SK-N-SH (cell line): Measurements from ENCODE around the gene MRGPRX1. TPM values are rescaled to one million over a fixed set of nuclear protein-coding genes. Genes with fewer than 3 reads are reported as not detected.

Experiments used
- CTCF ChIA-PET: fragments of 300-600, 350-600 bp; formaldehyde crosslinking; extraction: SDS; loops from one replicate; lab custom pipeline; 2021; lab: Yijun Ruan, JAX
- POLR2A ChIA-PET: fragments of 350-600 bp; sonication (Branson Sonifier 250); formaldehyde crosslinking; extraction: SDS; loops from one replicate; lab custom pipeline; 2020; ENCODE audit warnings: antibody characterized with exemption, inconsistent platforms; lab: Yijun Ruan, JAX
- DNase-seq: peaks from one replicate; pipeline ENCODE4 v3.0.0; 2012
- H2AFZ ChIP-seq: fragments of 200-600 bp; sonication (generic); 2 replicates; pipeline ENCODE4 v1.8.1; 2016; ENCODE audit warnings: antibody characterized with exemption, mild to moderate bottlenecking, low read depth
- H3F3A ChIP-seq: fragments of 200-600 bp; sonication (generic); replicated peaks from 2 replicates; pipeline ENCODE3; 2016; ENCODE audit warnings: antibody characterized with exemption, mild to moderate bottlenecking; ENCODE audit not compliant: insufficient read depth
- H3K27ac ChIP-seq, 2 experiments: fragments of 200-500 bp in 1 of 2; fragments of 200-600 bp in 1 of 2; sonication (Bioruptor generic) in 1 of 2; sonication (generic), shearing (Covaris generic) in 1 of 2; 2 replicates each; pipeline versions ENCODE4 v1.5.1 to v1.6.1; 2014 to 2016; ENCODE audit warnings: low read depth in 2 of 2, inconsistent platforms in 1 of 2, low read length in 1 of 2, mild to moderate bottlenecking in 1 of 2, mixed read lengths in 1 of 2
- H3K27me3 ChIP-seq: fragments of 200-600 bp; sonication (generic), shearing (Covaris generic); 2 replicates; pipeline ENCODE4 v1.6.1; 2016; ENCODE audit warnings: mixed run types; ENCODE audit not compliant: insufficient read depth
- H3K36me3 ChIP-seq, 2 experiments: fragments of 200-500 bp in 1 of 2; fragments of 200-600 bp in 1 of 2; sonication (Bioruptor generic) in 1 of 2; sonication (generic) in 1 of 2; replicated peaks in 1 of 2; 2 replicates each; pipeline versions ENCODE3 to v1.5.1; 2014 to 2016; ENCODE audit warnings: low read length in 1 of 2, mild to moderate bottlenecking in 1 of 2; ENCODE audit not compliant: insufficient read depth in 2 of 2, control insufficient read depth in 1 of 2
- H3K4me1 ChIP-seq, 2 experiments: fragments of 200-500 bp in 1 of 2; fragments of 200-600 bp in 1 of 2; sonication (Bioruptor generic) in 1 of 2; sonication (generic), shearing (Covaris generic) in 1 of 2; 2 replicates each; pipeline versions ENCODE4 v1.5.1 to v1.6.1; 2014 to 2016; ENCODE audit warnings: low read depth in 1 of 2, low read length in 1 of 2, mixed run types in 1 of 2; ENCODE audit not compliant: insufficient read depth in 2 of 2, control insufficient read depth in 1 of 2
- H3K4me2 ChIP-seq: fragments of 200-600 bp; sonication (generic), shearing (Covaris generic); 2 replicates; pipeline ENCODE4 v1.6.1; 2017; ENCODE audit warnings: mixed run types
- H3K4me3 ChIP-seq, 2 experiments: fragments of 200-500 bp in 1 of 2; fragments of 200-600 bp in 1 of 2; sonication (Bioruptor generic) in 1 of 2; sonication (generic), shearing (Covaris generic) in 1 of 2; 2 replicates each; pipeline versions ENCODE4 v1.5.1 to v1.8.1; 2014 to 2016; ENCODE audit warnings: low read depth in 2 of 2, inconsistent platforms in 1 of 2, low read length in 1 of 2, mild to moderate bottlenecking in 1 of 2, mixed read lengths in 1 of 2, moderate library complexity in 1 of 2
- H3K79me2 ChIP-seq: fragments of 200-600 bp; sonication (generic); 2 replicates; pipeline ENCODE4 v1.8.1; 2017; ENCODE audit warnings: mild to moderate bottlenecking; ENCODE audit not compliant: insufficient read depth
- H3K9ac ChIP-seq: fragments of 200-600 bp; sonication (generic); 2 replicates; pipeline ENCODE4 v1.6.1; 2017; ENCODE audit warnings: mixed run types
- H3K9me2 ChIP-seq: fragments of 200-600 bp; sonication (generic); 2 replicates; pipeline ENCODE4 v1.6.1; 2017; ENCODE audit warnings: mixed run types
- H3K9me3 ChIP-seq: fragments of 200-600 bp; sonication (generic); 2 replicates; pipeline ENCODE4 v1.6.1; 2017; ENCODE audit warnings: mixed run types, mild to moderate bottlenecking, moderate library complexity
- H4K20me1 ChIP-seq: fragments of 200-600 bp; sonication (generic); 2 replicates; pipeline ENCODE4 v1.6.1; 2017; ENCODE audit warnings: mild to moderate bottlenecking, mixed run types; ENCODE audit not compliant: insufficient read depth
- ELF1 ChIP-seq: IDR thresholded peaks from 2 replicates; pipeline ENCODE4 v1.4.0; 2012
- EZH2phosphoT487 ChIP-seq: fragments of 200-600 bp; sonication (generic); IDR thresholded peaks from 2 replicates; pipeline ENCODE4 v1.6.1; 2017; ENCODE audit warnings: low read depth, mixed run types, mild to moderate bottlenecking, antibody characterized with exemption, moderate library complexity, borderline replicate concordance
- FOSL2 ChIP-seq: IDR thresholded peaks from 2 replicates; pipeline ENCODE4 v1.4.0; 2012; ENCODE audit warnings: low read depth, mild to moderate bottlenecking, moderate library complexity, borderline replicate concordance
- GATA2 ChIP-seq: sonication (generic); formaldehyde crosslinking; IDR thresholded peaks from 2 replicates; pipeline ENCODE4 v1.5.0; 2020; ENCODE audit warnings: mild to moderate bottlenecking, missing genetic modification reagents
- MEF2A ChIP-seq: IDR thresholded peaks from 2 replicates; pipeline ENCODE4 v1.4.0; 2012; ENCODE audit warnings: low read depth, borderline replicate concordance
- MXI1 ChIP-seq: IDR thresholded peaks from 2 replicates; pipeline ENCODE4 v1.6.1; 2012; ENCODE audit warnings: mild to moderate bottlenecking, low read depth, low read length, improper control_type of control experiment
- SMC3 ChIP-seq: IDR thresholded peaks from 2 replicates; pipeline ENCODE4 v1.6.1; 2012; ENCODE audit warnings: low read depth, low read length, improper control_type of control experiment
- TCF12 ChIP-seq: IDR thresholded peaks from 2 replicates; pipeline ENCODE4 v1.4.0; 2012
- WGBS: methylation state at CpG from one replicate; pipeline ENCODE4 v1.1.6; 2017; ENCODE audit warnings: low lambda C conversion rate; 5-methylcytosine and 5-hydroxymethylcytosine counted together
- polyA plus RNA-seq, 3 experiments: library from polyadenylated mRNA; depleted of rRNA; stranded (reverse); fragments of >200 nt; gene quantifications; 2 replicates each; pipeline ENCODE4 v1.2.3, GENCODE V29; 2012
- TF ChIP-seq, protein P1 (sequence below): fragments of 200-600 bp; sonication (generic); IDR thresholded peaks from 2 replicates; pipeline ENCODE4 v1.6.1; 2017; ENCODE audit warnings: antibody characterized with exemption, mild to moderate bottlenecking, moderate library complexity
- TF ChIP-seq, protein P2 (sequence below): IDR thresholded peaks from 2 replicates; pipeline ENCODE4 v1.6.1; 2012; ENCODE audit warnings: mild to moderate bottlenecking, low read depth, low read length, moderate library complexity

The MRGPRX1 gene
- polyA plus RNA-seq, 1 of the 3 experiments (the other 2 are of a cell fraction): not detected

DNA sequence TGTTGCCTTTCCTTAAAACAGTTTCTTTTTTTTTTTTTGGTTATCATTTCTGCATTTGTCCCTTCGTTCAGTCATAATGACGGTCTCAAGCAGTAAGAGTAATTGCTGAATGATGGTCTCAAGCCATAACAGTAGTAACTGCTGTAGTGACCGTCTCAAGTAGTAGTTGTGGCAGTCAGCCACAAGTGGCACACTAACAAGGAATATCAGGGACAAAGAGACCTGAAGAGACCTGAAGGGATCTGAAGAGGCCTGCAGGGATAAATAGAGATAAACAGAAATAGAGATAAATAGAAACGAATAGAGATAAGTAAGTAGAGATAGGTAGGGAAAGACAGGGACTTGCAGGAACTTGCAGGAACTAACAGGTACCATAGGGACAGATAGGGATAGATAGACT lies 42.7 kb upstream of the MRGPRX1 start:
- Histone ChIP-seq H3K9me2 (no peaks in the 10 kb centered on the region), H3K27me3 (no peaks in the 10 kb centered on the region), H2AFZ (no peak overlapping the region), H3K9me3 (no peaks in the 10 kb centered on the region), H3F3A (no peaks in the 10 kb centered on the region), H3K36me3 (no peaks in the 10 kb centered on the region), H3K4me1 (no peaks in the 10 kb centered on the region; a peak in 1 of 4 replicates), H3K27ac (no peak overlapping the region), H3K4me3 (no peak overlapping the region), H3K79me2 (no peaks in the 10 kb centered on the region), H4K20me1 (no peaks in the 10 kb centered on the region), H3K9ac (no peak overlapping the region), H3K4me2 (no peak overlapping the region)
- TF ChIP-seq MXI1: no peak
- TF ChIP-seq MEF2A: no peak
- TF ChIP-seq, protein P1, sequence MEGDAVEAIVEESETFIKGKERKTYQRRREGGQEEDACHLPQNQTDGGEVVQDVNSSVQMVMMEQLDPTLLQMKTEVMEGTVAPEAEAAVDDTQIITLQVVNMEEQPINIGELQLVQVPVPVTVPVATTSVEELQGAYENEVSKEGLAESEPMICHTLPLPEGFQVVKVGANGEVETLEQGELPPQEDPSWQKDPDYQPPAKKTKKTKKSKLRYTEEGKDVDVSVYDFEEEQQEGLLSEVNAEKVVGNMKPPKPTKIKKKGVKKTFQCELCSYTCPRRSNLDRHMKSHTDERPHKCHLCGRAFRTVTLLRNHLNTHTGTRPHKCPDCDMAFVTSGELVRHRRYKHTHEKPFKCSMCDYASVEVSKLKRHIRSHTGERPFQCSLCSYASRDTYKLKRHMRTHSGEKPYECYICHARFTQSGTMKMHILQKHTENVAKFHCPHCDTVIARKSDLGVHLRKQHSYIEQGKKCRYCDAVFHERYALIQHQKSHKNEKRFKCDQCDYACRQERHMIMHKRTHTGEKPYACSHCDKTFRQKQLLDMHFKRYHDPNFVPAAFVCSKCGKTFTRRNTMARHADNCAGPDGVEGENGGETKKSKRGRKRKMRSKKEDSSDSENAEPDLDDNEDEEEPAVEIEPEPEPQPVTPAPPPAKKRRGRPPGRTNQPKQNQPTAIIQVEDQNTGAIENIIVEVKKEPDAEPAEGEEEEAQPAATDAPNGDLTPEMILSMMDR: no peak
- 9% methylated on average over 4 of the region's 4 CpGs for WGBS
- ChIA-PET POLR2A (no interaction called here), CTCF (interaction anchor here (0.7 kb wide), 2 partner anchors 33 to 1940 kb away, joined by 3 read pairs; no protein-coding TSS in a partner anchor)
- DNase-seq: no peak

DNA sequence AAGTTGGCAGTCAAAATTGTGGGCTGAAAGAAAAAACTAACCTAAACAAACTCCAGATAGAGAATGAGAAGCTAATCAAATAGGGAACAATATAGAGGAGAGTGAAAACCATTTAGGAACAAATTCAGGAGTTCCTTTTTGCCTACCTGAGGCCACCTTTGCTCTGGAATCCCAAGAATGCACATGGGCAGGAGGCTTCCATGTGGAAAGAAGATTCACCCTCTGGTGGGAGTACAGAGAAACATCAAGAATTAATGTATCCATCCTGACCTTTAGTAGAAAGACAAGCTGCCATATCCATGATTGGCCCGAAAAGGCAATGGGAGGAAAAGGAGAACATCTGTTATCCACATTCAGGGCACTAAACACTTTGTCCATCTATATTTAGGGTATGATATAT lies 35.0 kb upstream of the MRGPRX1 start:
- Histone ChIP-seq H3K9me3 (no peaks in the 10 kb centered on the region), H3K36me3 (no peaks in the 10 kb centered on the region), H3K4me3 (no peak overlapping the region), H3K4me1 (no peaks in the 10 kb centered on the region), H3K4me2 (no peak overlapping the region), H2AFZ (no peak overlapping the region), H3K27ac (no peak overlapping the region), H4K20me1 (no peaks in the 10 kb centered on the region), H3F3A (no peaks in the 10 kb centered on the region), H3K79me2 (no peaks in the 10 kb centered on the region), H3K9ac (no peak overlapping the region), H3K27me3 (no peaks in the 10 kb centered on the region), H3K9me2 (no peaks in the 10 kb centered on the region)
- TF ChIP-seq FOSL2 (no peak), EZH2phosphoT487 (no peak), SMC3 (no peak), TCF12 (no peak), ELF1 (no peak), GATA2 (CRISPR knock-in tag) (no peak), MXI1 (no peak)
- TF ChIP-seq, protein P2, sequence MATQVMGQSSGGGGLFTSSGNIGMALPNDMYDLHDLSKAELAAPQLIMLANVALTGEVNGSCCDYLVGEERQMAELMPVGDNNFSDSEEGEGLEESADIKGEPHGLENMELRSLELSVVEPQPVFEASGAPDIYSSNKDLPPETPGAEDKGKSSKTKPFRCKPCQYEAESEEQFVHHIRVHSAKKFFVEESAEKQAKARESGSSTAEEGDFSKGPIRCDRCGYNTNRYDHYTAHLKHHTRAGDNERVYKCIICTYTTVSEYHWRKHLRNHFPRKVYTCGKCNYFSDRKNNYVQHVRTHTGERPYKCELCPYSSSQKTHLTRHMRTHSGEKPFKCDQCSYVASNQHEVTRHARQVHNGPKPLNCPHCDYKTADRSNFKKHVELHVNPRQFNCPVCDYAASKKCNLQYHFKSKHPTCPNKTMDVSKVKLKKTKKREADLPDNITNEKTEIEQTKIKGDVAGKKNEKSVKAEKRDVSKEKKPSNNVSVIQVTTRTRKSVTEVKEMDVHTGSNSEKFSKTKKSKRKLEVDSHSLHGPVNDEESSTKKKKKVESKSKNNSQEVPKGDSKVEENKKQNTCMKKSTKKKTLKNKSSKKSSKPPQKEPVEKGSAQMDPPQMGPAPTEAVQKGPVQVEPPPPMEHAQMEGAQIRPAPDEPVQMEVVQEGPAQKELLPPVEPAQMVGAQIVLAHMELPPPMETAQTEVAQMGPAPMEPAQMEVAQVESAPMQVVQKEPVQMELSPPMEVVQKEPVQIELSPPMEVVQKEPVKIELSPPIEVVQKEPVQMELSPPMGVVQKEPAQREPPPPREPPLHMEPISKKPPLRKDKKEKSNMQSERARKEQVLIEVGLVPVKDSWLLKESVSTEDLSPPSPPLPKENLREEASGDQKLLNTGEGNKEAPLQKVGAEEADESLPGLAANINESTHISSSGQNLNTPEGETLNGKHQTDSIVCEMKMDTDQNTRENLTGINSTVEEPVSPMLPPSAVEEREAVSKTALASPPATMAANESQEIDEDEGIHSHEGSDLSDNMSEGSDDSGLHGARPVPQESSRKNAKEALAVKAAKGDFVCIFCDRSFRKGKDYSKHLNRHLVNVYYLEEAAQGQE: no peak
- no peak for DNase-seq
- ChIA-PET CTCF (no interaction called here), POLR2A (no interaction called here)
- 53% methylated on average over 1 of the region's 1 CpG for WGBS
